HCT116 (cell line): ENCODE results near the gene MOV10L1. TPM values are rescaled to one million over a fixed set of nuclear protein-coding genes. Genes with fewer than 3 reads are reported as not detected.

ENCODE experiments used
- ATAC-seq: fragments of 200-7000 bp; cut with Tn5 transposase; 2 replicates; pipeline ENCODE4 v1.9.1; 2020; ENCODE audit warnings: mild to moderate bottlenecking, moderate library complexity
- BruUV-seq: library from RNA; stranded (reverse); fragments of 400-500 nt; replicated peaks from 2 replicates; lab custom pipeline; 2021; lab: Mats Ljungman, UMichigan
- CTCF ChIA-PET: fragments of 300-600 bp; sonication (Branson Sonifier 250); formaldehyde crosslinking; loops from one replicate; lab custom pipeline; 2021; ENCODE audit warnings: antibody characterized with exemption; lab: Charles Lee
- POLR2A ChIA-PET: fragments of 300-600, 350-600 bp; sonication (Branson Sonifier 250); formaldehyde crosslinking; loops from one replicate; lab custom pipeline; 2021; ENCODE audit warnings: antibody characterized with exemption; lab: Charles Lee
- RAD21 ChIA-PET, 2 experiments: fragments of 300-600 bp; sonication (Branson Sonifier 250); formaldehyde crosslinking; loops; one replicate each; lab custom pipeline; 2023; ENCODE audit warnings: low total read pairs in 2 of 2; ENCODE audit not compliant: uncharacterized antibody in 2 of 2, unreplicated experiment in 2 of 2, low non-redundant PET in 1 of 2; lab: Charles Lee
- DNase-seq: peaks from one replicate; pipeline ENCODE4 v3.0.0-alpha.2; 2010; ENCODE audit warnings: low read depth, low spot score
- H2AFZ ChIP-seq: fragments of 200-600 bp; shearing (Covaris generic), sonication (generic); 2 replicates; pipeline ENCODE4 v1.6.1; 2017; ENCODE audit warnings: low read depth, mixed run types, mixed read lengths, antibody characterized with exemption, low read length; ENCODE audit not compliant: poor library complexity, severe bottlenecking
- H3K27ac ChIP-seq: 2 replicates; pipeline ENCODE4 v1.5.1; 2012; ENCODE audit warnings: low read depth, low read length
- H3K27me3 ChIP-seq: fragments of 200-600 bp; sonication (generic); 2 replicates; pipeline ENCODE4 v1.6.1; 2016; ENCODE audit warnings: mixed run types, low read length, mixed read lengths; ENCODE audit not compliant: insufficient read depth
- H3K36me3 ChIP-seq, 2 experiments: fragments of 200-500 bp in 1 of 2; fragments of 200-600 bp in 1 of 2; sonication (Bioruptor generic) in 1 of 2; sonication (generic) in 1 of 2; 2 replicates each; pipeline versions ENCODE4 v1.5.1 to v1.6.1; 2014 to 2016; ENCODE audit warnings: low read length in 2 of 2, inconsistent platforms in 1 of 2, mixed read lengths in 1 of 2, mixed run types in 1 of 2; ENCODE audit not compliant: insufficient read depth in 2 of 2, control insufficient read depth in 1 of 2
- H3K4me1 ChIP-seq, 2 experiments: fragments of 200-600 bp in 1 of 2; sonication (generic) in 1 of 2; 2 replicates each; pipeline versions ENCODE4 v1.5.1 to v1.6.1; 2012 to 2017; ENCODE audit warnings: low read length in 2 of 2, inconsistent platforms in 1 of 2, mild to moderate bottlenecking in 1 of 2, mixed read lengths in 1 of 2, mixed run types in 1 of 2, moderate library complexity in 1 of 2; ENCODE audit not compliant: insufficient read depth in 2 of 2, control insufficient read depth in 1 of 2
- H3K4me2 ChIP-seq: fragments of 200-600 bp; sonication (generic); 2 replicates; pipeline ENCODE4 v1.6.1; 2017; ENCODE audit warnings: mixed run types, low read length, mixed read lengths
- H3K4me3 ChIP-seq, 2 experiments: fragments of 200-600 bp in 1 of 2; sonication (generic) in 1 of 2; replicated peaks in 1 of 2; 2 replicates each; pipeline ENCODE4 v1.5.1; 2011 to 2016; ENCODE audit warnings: low read length in 2 of 2, control low read depth in 1 of 2, low read depth in 1 of 2, mild to moderate bottlenecking in 1 of 2, mixed read lengths in 1 of 2, mixed run types in 1 of 2
- H3K79me2 ChIP-seq: fragments of 200-600 bp; sonication (generic); 2 replicates; pipeline ENCODE4 v1.6.1; 2017; ENCODE audit warnings: mild to moderate bottlenecking, mixed run types, low read length, moderate library complexity, mixed read lengths; ENCODE audit not compliant: insufficient read depth
- H3K9ac ChIP-seq: fragments of 200-600 bp; sonication (generic); 2 replicates; pipeline ENCODE4 v1.6.1; 2016; ENCODE audit warnings: low read length, mixed read lengths
- H3K9me2 ChIP-seq: fragments of 200-600 bp; sonication (generic), shearing (Covaris generic); 2 replicates; pipeline ENCODE4 v1.6.1; 2017; ENCODE audit warnings: mixed run types, mild to moderate bottlenecking, moderate library complexity; ENCODE audit not compliant: insufficient read depth
- H3K9me3 ChIP-seq, 2 experiments: fragments of 200-500 bp in 1 of 2; fragments of 200-600 bp in 1 of 2; sonication (Bioruptor generic) in 1 of 2; sonication (generic) in 1 of 2; 2 replicates each; pipeline ENCODE4 v1.6.1; 2014 to 2017; ENCODE audit warnings: low read length in 2 of 2, mixed read lengths in 2 of 2, inconsistent platforms in 1 of 2, low read depth in 1 of 2, mild to moderate bottlenecking in 1 of 2, mixed run types in 1 of 2, moderate library complexity in 1 of 2; ENCODE audit not compliant: control insufficient read depth in 1 of 2, insufficient read depth in 1 of 2
- H4K20me1 ChIP-seq: fragments of 200-600 bp; sonication (generic), shearing (Covaris generic); 2 replicates; pipeline ENCODE4 v1.6.1; 2017; ENCODE audit warnings: mixed run types, mild to moderate bottlenecking, moderate library complexity; ENCODE audit not compliant: insufficient read depth
- CEBPB ChIP-seq: IDR thresholded peaks from 2 replicates; pipeline ENCODE4 v1.6.1; 2012; ENCODE audit warnings: low read depth
- EGR1 ChIP-seq: IDR thresholded peaks from 2 replicates; pipeline ENCODE4 v1.6.1; 2012; ENCODE audit warnings: low read depth
- FOSL1 ChIP-seq: IDR thresholded peaks from 2 replicates; pipeline ENCODE4 v1.6.1; 2012; ENCODE audit warnings: low read depth
- JUND ChIP-seq: IDR thresholded peaks from 2 replicates; pipeline ENCODE4 v1.6.1; 2012
- POLR2A ChIP-seq: IDR thresholded peaks from 2 replicates; pipeline ENCODE4 v1.7.0; 2011; ENCODE audit warnings: borderline replicate concordance; ENCODE audit not compliant: insufficient read depth, insufficient read length; ENCODE audit errors: extremely low read depth
- RAD21 ChIP-seq: IDR thresholded peaks from 2 replicates; pipeline ENCODE4 v1.6.1; 2012; ENCODE audit warnings: low read depth, mild to moderate bottlenecking
- SIN3A ChIP-seq: IDR thresholded peaks from 2 replicates; pipeline ENCODE4 v1.6.1; 2012; ENCODE audit warnings: low read depth
- SRF ChIP-seq: IDR thresholded peaks from 2 replicates; pipeline ENCODE4 v1.6.1; 2012; ENCODE audit warnings: low read depth
- YY1 ChIP-seq: IDR thresholded peaks from 2 replicates; pipeline ENCODE4 v1.6.1; 2011; ENCODE audit warnings: low read length, low read depth, moderate library complexity, mild to moderate bottlenecking; ENCODE audit not compliant: insufficient replicate concordance; ENCODE audit errors: extremely low read depth
- ZNF274 ChIP-seq: fragments of 200-500 bp; sonication (Bioruptor generic); IDR thresholded peaks from 2 replicates; pipeline ENCODE4 v1.6.1; 2014; ENCODE audit warnings: mild to moderate bottlenecking, low read depth, low read length, inconsistent platforms
- intact Hi-C: fragments of 100-400 bp; cut with micrococcal nuclease; formaldehyde crosslinking; loops from 2 replicates; pipeline ENCODE4 v1.10.0; 2022
- total RNA-seq: library from RNA; stranded (reverse); gene quantifications from one replicate; pipeline ENCODE4 v1.2.1, GENCODE V29; 2021; ENCODE audit not compliant: unreplicated experiment
- TF ChIP-seq, protein P1 (sequence below): IDR thresholded peaks from 2 replicates; pipeline ENCODE4 v1.6.1; 2012; ENCODE audit warnings: low read depth
- TF ChIP-seq, protein P2 (sequence below): IDR thresholded peaks from 2 replicates; pipeline ENCODE4 v1.6.1; 2011; ENCODE audit warnings: mild to moderate bottlenecking, low read length, moderate library complexity; ENCODE audit not compliant: insufficient replicate concordance; ENCODE audit errors: extremely low read depth
- TF ChIP-seq, protein P3 (sequence below): IDR thresholded peaks from 2 replicates; pipeline ENCODE4 v1.6.1; 2012
- TF ChIP-seq, protein P4 (sequence below), 3 experiments: fragments of 200-600 bp in 1 of 3; sonication (generic) in 1 of 3; IDR thresholded peaks in 2 of 3; conservative IDR thresholded peaks in 1 of 3; 2 replicates each; pipeline ENCODE4 v1.5.1; 2012 to 2017; ENCODE audit warnings: low read depth in 2 of 3, low read length in 2 of 3, antibody characterized with exemption in 1 of 3, borderline replicate concordance in 1 of 3, control low read depth in 1 of 3, mild to moderate bottlenecking in 1 of 3, mixed read lengths in 1 of 3, mixed run types in 1 of 3, moderate library complexity in 1 of 3; ENCODE audit not compliant: insufficient read depth in 1 of 3

Gene MOV10L1
- total RNA-seq, 1 experiment from 2014 or later, result not detected

DNA sequence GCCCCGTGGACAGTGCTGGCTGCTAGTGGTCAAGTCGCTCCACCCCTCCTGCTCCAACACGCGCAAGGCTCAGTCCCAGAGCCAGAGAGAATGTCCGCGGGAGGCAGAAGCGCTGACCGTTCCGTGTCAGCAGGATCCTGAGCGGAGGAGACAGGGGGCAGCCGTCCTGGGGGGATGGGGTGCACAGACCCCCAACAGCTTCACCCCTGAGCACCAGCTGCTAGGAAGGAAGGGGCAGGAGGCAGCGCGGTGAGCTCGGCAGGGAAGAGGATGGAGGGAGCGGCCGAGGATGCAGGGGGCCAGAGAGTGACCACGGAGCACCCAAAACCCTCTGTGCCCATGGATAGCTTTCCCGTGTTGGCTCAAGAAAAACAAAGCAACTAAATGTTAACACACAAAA lies 25.4 kb upstream of the MOV10L1 start (continued):
- TF ChIP-seq, protein P1, sequence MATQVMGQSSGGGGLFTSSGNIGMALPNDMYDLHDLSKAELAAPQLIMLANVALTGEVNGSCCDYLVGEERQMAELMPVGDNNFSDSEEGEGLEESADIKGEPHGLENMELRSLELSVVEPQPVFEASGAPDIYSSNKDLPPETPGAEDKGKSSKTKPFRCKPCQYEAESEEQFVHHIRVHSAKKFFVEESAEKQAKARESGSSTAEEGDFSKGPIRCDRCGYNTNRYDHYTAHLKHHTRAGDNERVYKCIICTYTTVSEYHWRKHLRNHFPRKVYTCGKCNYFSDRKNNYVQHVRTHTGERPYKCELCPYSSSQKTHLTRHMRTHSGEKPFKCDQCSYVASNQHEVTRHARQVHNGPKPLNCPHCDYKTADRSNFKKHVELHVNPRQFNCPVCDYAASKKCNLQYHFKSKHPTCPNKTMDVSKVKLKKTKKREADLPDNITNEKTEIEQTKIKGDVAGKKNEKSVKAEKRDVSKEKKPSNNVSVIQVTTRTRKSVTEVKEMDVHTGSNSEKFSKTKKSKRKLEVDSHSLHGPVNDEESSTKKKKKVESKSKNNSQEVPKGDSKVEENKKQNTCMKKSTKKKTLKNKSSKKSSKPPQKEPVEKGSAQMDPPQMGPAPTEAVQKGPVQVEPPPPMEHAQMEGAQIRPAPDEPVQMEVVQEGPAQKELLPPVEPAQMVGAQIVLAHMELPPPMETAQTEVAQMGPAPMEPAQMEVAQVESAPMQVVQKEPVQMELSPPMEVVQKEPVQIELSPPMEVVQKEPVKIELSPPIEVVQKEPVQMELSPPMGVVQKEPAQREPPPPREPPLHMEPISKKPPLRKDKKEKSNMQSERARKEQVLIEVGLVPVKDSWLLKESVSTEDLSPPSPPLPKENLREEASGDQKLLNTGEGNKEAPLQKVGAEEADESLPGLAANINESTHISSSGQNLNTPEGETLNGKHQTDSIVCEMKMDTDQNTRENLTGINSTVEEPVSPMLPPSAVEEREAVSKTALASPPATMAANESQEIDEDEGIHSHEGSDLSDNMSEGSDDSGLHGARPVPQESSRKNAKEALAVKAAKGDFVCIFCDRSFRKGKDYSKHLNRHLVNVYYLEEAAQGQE, result no peak
- no peak for TF ChIP-seq FOSL1
- TF ChIP-seq CEBPB, result no peak
- no peak for TF ChIP-seq RAD21

DNA sequence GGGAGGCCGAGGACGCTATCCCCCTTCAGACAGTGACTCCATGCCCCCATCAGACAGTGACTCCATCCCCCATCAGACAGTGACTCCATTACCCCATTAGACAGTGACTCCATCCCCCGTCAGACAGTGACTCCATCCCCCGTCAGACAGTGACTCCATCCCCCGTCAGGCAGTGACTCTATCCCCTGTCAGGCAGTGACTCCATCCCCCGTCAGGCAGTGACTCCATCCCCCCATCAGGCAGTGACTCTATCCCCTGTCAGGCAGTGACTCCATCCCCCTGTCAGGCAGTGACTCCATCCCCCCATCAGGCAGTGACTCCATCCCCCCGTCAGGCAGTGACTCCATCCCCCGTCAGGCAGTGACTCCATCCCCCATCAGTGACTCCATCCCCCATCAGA lies 22.6 kb upstream of the MOV10L1 start:
- DNase-seq (no peak), ATAC-seq (no peak)
- no peaks in the 10 kb centered on the region for H3K27me3 ChIP-seq
- H3K27ac ChIP-seq, result no peak overlapping the region
- no peaks in the 10 kb centered on the region for H3K9me3 ChIP-seq
- no peaks in the 10 kb centered on the region for H4K20me1 ChIP-seq
- ChIA-PET POLR2A (no interaction called here), RAD21 (no interaction called here), CTCF (no interaction called here)
- intact Hi-C loops, result no loop called here
- no TSS peak for BruUV-seq
- no peak overlapping the region for H3K4me2 ChIP-seq
- no peaks in the 10 kb centered on the region for H3K79me2 ChIP-seq
- no peaks in the 10 kb centered on the region for H3K36me3 ChIP-seq
- H3K4me3 ChIP-seq, result no peak overlapping the region
- H3K9me2 ChIP-seq, result no peaks in the 10 kb centered on the region
- no peak overlapping the region for H2AFZ ChIP-seq
- H3K4me1 ChIP-seq, result peaks cover 0 to 3% of the 10 kb centered on the region in 2 experiments; a peak in 1 of 4 replicates
- no peak overlapping the region for H3K9ac ChIP-seq
- TF ChIP-seq SRF (no peak), JUND (no peak), ZNF274 (no peak), EGR1 (no peak), RAD21 (no peak), SIN3A (no peak), YY1 (no peak), POLR2A (no peak)
- TF ChIP-seq, protein P2, sequence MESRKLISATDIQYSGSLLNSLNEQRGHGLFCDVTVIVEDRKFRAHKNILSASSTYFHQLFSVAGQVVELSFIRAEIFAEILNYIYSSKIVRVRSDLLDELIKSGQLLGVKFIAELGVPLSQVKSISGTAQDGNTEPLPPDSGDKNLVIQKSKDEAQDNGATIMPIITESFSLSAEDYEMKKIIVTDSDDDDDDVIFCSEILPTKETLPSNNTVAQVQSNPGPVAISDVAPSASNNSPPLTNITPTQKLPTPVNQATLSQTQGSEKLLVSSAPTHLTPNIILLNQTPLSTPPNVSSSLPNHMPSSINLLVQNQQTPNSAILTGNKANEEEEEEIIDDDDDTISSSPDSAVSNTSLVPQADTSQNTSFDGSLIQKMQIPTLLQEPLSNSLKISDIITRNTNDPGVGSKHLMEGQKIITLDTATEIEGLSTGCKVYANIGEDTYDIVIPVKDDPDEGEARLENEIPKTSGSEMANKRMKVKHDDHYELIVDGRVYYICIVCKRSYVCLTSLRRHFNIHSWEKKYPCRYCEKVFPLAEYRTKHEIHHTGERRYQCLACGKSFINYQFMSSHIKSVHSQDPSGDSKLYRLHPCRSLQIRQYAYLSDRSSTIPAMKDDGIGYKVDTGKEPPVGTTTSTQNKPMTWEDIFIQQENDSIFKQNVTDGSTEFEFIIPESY, result no peak
- TF ChIP-seq, protein P3, sequence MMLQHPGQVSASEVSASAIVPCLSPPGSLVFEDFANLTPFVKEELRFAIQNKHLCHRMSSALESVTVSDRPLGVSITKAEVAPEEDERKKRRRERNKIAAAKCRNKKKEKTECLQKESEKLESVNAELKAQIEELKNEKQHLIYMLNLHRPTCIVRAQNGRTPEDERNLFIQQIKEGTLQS, result no peak
- TF ChIP-seq, protein P4, sequence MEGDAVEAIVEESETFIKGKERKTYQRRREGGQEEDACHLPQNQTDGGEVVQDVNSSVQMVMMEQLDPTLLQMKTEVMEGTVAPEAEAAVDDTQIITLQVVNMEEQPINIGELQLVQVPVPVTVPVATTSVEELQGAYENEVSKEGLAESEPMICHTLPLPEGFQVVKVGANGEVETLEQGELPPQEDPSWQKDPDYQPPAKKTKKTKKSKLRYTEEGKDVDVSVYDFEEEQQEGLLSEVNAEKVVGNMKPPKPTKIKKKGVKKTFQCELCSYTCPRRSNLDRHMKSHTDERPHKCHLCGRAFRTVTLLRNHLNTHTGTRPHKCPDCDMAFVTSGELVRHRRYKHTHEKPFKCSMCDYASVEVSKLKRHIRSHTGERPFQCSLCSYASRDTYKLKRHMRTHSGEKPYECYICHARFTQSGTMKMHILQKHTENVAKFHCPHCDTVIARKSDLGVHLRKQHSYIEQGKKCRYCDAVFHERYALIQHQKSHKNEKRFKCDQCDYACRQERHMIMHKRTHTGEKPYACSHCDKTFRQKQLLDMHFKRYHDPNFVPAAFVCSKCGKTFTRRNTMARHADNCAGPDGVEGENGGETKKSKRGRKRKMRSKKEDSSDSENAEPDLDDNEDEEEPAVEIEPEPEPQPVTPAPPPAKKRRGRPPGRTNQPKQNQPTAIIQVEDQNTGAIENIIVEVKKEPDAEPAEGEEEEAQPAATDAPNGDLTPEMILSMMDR (IDR thresholded peaks at IDR 0.05 in 2 of 3, conservative IDR thresholded peaks at IDR 0.05 in 1 of 3; ENCODE audit: borderline replicate concordance in 1 of 3, insufficient read depth in 1 of 3, low read depth in 2 of 3, low read length in 2 of 3), result no peak
- TF ChIP-seq, protein P1, result no peak
